Activated T-cell treated with anti-CD3 and anti-CD28 coated beads, Interleukin-2, amount 50 U/mL, for 1 hour (primary cell): ENCODE results near the gene MEX3B.
"Not testable (repeated sequence)": the region's sequence is repeated elsewhere in the genome, so short reads cannot be mapped to it uniquely, and the experiment has no call there.

Experiments
- DNase-seq: peaks from one replicate; pipeline ENCODE4 v3.0.0-alpha.2; 2020

MEX3B gene

DNA sequence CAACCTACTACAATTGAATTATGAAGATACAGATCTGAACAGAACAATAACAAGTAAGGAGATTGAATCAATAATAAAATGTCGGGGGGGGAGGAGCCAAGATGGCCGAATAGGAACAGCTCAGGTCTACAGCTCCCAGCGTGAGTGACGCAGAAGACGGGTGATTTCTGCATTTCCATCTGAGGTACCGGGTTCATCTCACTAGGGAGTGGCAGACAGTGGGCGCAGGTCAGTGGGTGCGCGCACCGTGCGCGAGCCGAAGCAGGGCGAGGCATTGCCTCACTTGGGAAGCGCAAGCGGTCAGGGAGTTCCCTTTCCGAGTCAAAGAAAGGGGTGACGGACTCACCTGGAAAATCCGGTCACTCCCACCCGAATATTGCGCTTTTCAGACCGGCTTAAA lies 50.7 kb downstream of the MEX3B start:
- DNase-seq = not testable (repeated sequence)

DNA sequence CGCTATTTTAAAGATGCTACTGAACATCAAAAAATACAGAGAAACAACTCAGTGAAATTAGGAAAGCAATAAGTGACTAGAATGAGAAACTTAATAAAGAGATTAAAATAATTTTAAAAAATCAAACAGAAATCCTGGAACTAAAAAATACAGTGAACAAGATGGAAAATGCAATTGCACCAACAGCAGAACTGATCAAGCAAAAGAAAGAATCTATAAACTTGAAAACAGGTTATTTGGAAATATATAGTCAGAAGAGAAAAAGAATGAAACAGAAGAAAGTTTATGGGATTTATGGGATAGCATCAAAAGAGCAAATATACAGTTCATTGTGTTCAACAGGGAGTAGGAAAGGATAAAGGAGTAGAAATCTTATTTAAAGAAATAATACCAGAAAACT lies 53.3 kb downstream of the MEX3B start:
- DNase-seq = no peak
